HepG2 (cell line): ENCODE data around the gene ATXN7L3.

Source experiments
- ZNF780A ChIP-seq: sonication (generic); formaldehyde crosslinking; IDR thresholded peaks from 2 replicates; pipeline ENCODE4 v1.8.0; 2022; ENCODE audit warnings: mild to moderate bottlenecking, missing genetic modification reagents, moderate library complexity
- TF ChIP-seq, protein P1 (sequence below): sonication (generic); formaldehyde crosslinking; IDR thresholded peaks from 2 replicates; pipeline ENCODE4 v1.5.0; 2020; ENCODE audit warnings: mild to moderate bottlenecking, missing genetic modification reagents, moderate library complexity

DNA sequence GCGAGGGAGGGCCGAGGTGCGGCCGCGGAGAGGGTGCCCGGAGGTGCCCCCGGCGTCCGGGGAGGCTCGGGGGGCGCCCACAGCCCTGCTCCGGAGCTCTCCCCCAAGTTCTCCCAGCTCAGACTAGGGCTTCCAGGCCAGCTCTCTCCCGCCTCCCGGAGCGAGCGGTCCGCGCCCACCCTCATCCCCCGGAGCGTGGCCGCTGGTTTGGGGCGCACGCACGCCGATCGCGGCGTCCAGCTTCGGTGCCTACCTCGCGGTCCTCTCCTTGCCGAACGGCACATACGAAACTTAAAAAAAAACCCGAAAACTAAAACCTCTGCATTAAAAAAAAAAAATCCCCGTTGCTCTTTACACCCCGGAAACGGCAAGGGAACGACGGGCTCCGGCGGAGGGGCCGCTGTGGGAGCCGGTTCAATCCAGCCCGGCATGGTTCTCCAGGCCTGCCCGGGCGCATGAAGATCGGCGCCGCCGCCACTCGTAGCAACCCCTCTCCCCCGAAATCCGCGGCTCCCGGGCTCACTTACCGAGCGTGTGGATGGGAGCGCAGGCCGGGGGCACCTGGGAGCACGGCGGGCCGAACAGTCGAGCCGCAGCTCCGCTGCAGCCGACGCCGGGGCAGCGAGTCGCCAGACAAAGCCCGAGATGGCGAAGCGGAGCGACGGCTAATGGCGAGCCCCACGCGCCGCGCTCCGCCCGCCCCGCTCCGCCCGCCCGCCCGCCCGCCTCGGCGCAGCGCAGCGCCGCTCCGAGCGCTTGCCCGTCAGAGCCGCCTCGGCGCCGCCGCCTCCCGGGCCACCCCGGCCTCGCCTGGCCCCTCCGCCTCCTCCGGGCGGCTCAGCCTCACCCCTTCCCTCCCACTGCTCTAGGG lies 20.8 kb upstream of the ATXN7L3 start:
- TF ChIP-seq ZNF780A, result no peak
- TF ChIP-seq, protein P1, sequence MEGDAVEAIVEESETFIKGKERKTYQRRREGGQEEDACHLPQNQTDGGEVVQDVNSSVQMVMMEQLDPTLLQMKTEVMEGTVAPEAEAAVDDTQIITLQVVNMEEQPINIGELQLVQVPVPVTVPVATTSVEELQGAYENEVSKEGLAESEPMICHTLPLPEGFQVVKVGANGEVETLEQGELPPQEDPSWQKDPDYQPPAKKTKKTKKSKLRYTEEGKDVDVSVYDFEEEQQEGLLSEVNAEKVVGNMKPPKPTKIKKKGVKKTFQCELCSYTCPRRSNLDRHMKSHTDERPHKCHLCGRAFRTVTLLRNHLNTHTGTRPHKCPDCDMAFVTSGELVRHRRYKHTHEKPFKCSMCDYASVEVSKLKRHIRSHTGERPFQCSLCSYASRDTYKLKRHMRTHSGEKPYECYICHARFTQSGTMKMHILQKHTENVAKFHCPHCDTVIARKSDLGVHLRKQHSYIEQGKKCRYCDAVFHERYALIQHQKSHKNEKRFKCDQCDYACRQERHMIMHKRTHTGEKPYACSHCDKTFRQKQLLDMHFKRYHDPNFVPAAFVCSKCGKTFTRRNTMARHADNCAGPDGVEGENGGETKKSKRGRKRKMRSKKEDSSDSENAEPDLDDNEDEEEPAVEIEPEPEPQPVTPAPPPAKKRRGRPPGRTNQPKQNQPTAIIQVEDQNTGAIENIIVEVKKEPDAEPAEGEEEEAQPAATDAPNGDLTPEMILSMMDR (CRISPR knock-in tag), result no peak; the same call in 1 of the 2 replicates
